Spleen (tissue), 11 donors: ENCODE results near the gene ITGB8. TPM values are rescaled to one million over a fixed set of nuclear protein-coding genes. Genes with fewer than 3 reads are reported as not detected.

Experiments
- DNase-seq: peaks from one replicate; pipeline ENCODE4 v3.0.0-alpha.2; 2020
- H3K27ac ChIP-seq, 8 donors: fragments of 200-600 bp; sonication (generic) in 7 of 8; 1 replicate in 4 of 8; 2 replicates in 4 of 8; pipeline versions ENCODE4 v1.5.0 to v1.8.0; 2016 to 2021; ENCODE audit warnings: inconsistent platforms in 4 of 8, mild to moderate bottlenecking in 4 of 8, moderate library complexity in 1 of 8
- H3K27me3 ChIP-seq, 7 donors: fragments of 200-600 bp; sonication (generic) in 6 of 7; replicated peaks in 1 of 7; 1 replicate in 4 of 7; 2 replicates in 3 of 7; pipeline versions ENCODE4 v1.5.0 to v1.8.0; 2016 to 2021; ENCODE audit warnings: inconsistent platforms in 3 of 7, mild to moderate bottlenecking in 1 of 7
- H3K36me3 ChIP-seq, 6 donors: fragments of 200-600 bp; sonication (generic) in 5 of 6; 1 replicate in 4 of 6; 2 replicates in 2 of 6; pipeline versions ENCODE4 v1.5.0 to v1.8.0; 2016 to 2021; ENCODE audit warnings: inconsistent platforms in 2 of 6
- H3K4me1 ChIP-seq, 6 donors: fragments of 200-600 bp; sonication (generic) in 5 of 6; 1 replicate in 3 of 6; 2 replicates in 3 of 6; pipeline versions ENCODE4 v1.5.0 to v1.8.0; 2016 to 2021; ENCODE audit warnings: inconsistent platforms in 3 of 6
- H3K4me3 ChIP-seq, 8 donors: fragments of 200-600 bp; sonication (generic) in 7 of 8; 1 replicate in 4 of 8; 2 replicates in 4 of 8; pipeline versions ENCODE4 v1.5.0 to v1.8.0; 2016 to 2021; ENCODE audit warnings: inconsistent platforms in 4 of 8, mild to moderate bottlenecking in 4 of 8, moderate library complexity in 2 of 8
- H3K9me3 ChIP-seq, 8 donors: fragments of 200-600 bp; sonication (generic) in 7 of 8; 1 replicate in 4 of 8; 2 replicates in 4 of 8; pipeline versions ENCODE4 v1.5.0 to v1.8.0; 2016 to 2021; ENCODE audit warnings: inconsistent platforms in 4 of 8
- POLR2A ChIP-seq, 3 donors: fragments of 450-650 bp; IDR thresholded peaks; one replicate each; pipeline ENCODE4 v1.5.1; 2017; ENCODE audit warnings: antibody characterized with exemption in 3 of 3, mild to moderate bottlenecking in 1 of 3
- POLR2AphosphoS5 ChIP-seq, 3 donors: sonication (generic); formaldehyde crosslinking; IDR thresholded peaks; one replicate each; pipeline ENCODE4 v1.5.1; 2017; ENCODE audit warnings: antibody characterized with exemption in 3 of 3
- WGBS, 5 donors: extraction: QIAGEN DNeasy Blood & Tissue Kit in 3 of 5; methylation state at CpG; one replicate each; pipeline versions ENCODE4 v1.1.5 to v1.1.7; 2013 to 2018; 5-methylcytosine and 5-hydroxymethylcytosine counted together
- intact Hi-C: fragments of 100-400 bp; cut with DNase I; formaldehyde crosslinking; loops from one replicate; pipeline ENCODE4 v1.15.0; 2023; ENCODE audit warnings: low total_unique reads
- polyA plus RNA-seq, 3 donors: library from polyadenylated mRNA; stranded (reverse); fragments of 200-250 nt; gene quantifications; one replicate each; pipeline ENCODE4 v1.2.1, GENCODE V29; 2013
- total RNA-seq, 7 donors: library from RNA; depleted of rRNA in 3 of 7; stranded (reverse); fragments of >200 nt in 3 of 7; fragmentation: NEBNext Ultra II Directional in 4 of 7; extraction: Animal tissue kit (Norgen Biotek cat#: 25700) in 4 of 7; gene quantifications; one replicate each; pipeline versions ENCODE4 v1.1.0 to v1.2.1, GENCODE V29; 2016 to 2021
- TF ChIP-seq, protein P1 (sequence below), 11 experiments: fragments of 200-600 bp in 7 of 11; fragments of 450-650 bp in 4 of 11; sonication (generic) in 4 of 11; IDR thresholded peaks in 8 of 11; conservative IDR thresholded peaks in 3 of 11; 1 replicate in 7 of 11; 2 replicates in 4 of 11; pipeline versions ENCODE4 v1.4.0 to v1.8.0; 2016 to 2021; ENCODE audit warnings: antibody characterized with exemption in 11 of 11, inconsistent platforms in 4 of 11, mild to moderate bottlenecking in 1 of 11
- donor health status: healthy with polysubstance abuse.
- donor health status: DM: no; HTN: no; CAD: no; lungs with moderate emphysema.
- donor health status: DM: no; HTN: no; CAD: no.
- donor health status: Bipolar disorder and iron deficiency.
- donor health status: healthy.
- donor health status: DM: no; HTN: no; CAD: no.
- donor health status: DM: yes; HTN: yes; CAD: no.

Gene ITGB8
- total and polyA plus RNA-seq, 10 donors = 0.11 to 1.1 (median 0.28) TPM

DNA sequence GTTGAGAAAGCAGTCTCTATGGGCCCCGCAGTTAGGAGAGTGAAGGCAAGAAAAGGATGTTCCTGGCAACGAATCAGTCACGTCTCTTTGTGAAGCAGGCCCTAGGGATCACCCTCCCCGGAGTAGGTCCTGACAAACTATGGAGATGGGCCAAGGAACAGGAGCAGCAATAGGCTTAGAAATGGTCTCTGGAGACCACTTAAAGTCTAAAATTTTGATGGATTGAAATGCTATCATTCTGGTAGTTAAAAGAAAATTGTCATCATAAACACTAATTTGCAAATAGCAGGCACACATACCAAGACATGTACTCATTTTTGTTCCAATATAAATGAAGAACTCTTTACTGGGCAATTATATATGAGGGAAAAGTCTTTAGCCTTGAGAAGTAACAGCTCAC, 123.5 kb downstream of the ITGB8 start:
- no peaks in the 10 kb centered on the region for H3K36me3 ChIP-seq
- intact Hi-C loops = no loop called here
- DNase-seq = no peak
- H3K4me3 ChIP-seq = no peak overlapping the region
- 76 to 96% (median 82%) methylated on average over 4 of the region's 4 CpGs for WGBS, 5 donors
- no peaks in the 10 kb centered on the region for H3K4me1 ChIP-seq
- no peaks in the 10 kb centered on the region for H3K27me3 ChIP-seq
- TF ChIP-seq, protein P1, sequence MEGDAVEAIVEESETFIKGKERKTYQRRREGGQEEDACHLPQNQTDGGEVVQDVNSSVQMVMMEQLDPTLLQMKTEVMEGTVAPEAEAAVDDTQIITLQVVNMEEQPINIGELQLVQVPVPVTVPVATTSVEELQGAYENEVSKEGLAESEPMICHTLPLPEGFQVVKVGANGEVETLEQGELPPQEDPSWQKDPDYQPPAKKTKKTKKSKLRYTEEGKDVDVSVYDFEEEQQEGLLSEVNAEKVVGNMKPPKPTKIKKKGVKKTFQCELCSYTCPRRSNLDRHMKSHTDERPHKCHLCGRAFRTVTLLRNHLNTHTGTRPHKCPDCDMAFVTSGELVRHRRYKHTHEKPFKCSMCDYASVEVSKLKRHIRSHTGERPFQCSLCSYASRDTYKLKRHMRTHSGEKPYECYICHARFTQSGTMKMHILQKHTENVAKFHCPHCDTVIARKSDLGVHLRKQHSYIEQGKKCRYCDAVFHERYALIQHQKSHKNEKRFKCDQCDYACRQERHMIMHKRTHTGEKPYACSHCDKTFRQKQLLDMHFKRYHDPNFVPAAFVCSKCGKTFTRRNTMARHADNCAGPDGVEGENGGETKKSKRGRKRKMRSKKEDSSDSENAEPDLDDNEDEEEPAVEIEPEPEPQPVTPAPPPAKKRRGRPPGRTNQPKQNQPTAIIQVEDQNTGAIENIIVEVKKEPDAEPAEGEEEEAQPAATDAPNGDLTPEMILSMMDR (IDR thresholded peaks at IDR 0.05 in 8 of 11, conservative IDR thresholded peaks at IDR 0.05 in 3 of 11) = no peak
- TF ChIP-seq POLR2AphosphoS5 (IDR thresholded peaks at IDR 0.05) (no peak), POLR2A (IDR thresholded peaks at IDR 0.05) (no peak)
- no peaks in the 10 kb centered on the region for H3K9me3 ChIP-seq
- no peak overlapping the region for H3K27ac ChIP-seq

DNA sequence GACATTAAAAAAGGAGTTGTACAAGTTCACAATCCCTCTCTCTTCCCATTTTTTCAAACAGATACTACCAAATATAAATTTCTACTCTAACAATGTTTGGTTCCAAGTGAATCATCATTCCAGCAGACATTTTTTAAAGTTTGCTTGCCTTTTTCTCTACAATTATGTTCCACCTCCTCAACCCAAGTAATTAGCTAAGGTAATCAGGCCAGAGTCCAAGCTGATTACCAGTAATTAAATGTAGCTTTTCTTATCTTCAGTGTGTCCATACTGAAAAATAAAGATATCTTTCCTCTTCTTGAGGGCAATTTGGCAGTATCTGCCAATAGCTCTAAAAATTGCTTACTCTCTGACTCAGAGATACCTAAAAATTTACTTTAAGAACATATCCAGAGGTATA, 126.0 kb downstream of the ITGB8 start:
- intact Hi-C loops = no loop called here
- no peak overlapping the region for H3K27ac ChIP-seq

DNA sequence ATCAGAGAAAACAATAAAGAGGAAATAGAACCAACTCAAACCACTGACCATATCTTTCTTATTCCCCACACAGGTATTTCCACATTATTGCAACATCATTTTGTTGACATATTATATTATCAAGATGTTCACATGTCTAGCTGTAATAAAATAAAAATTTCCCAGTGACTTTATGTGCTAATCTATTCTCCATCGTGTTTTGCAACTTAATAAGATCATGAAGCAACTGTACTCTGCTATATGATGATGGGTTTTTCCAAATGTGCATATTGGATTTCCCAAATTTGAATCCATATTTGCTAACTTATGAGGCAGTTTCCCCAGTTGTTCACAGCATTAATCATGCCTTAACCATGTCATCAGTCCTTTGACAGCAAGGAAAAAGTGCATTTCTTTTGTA, 127.8 kb downstream of the ITGB8 start:
- no peak for TF ChIP-seq POLR2A (IDR thresholded peaks at IDR 0.05)
- TF ChIP-seq POLR2AphosphoS5 (IDR thresholded peaks at IDR 0.05) = no peak
- TF ChIP-seq, protein P1 (IDR thresholded peaks at IDR 0.05 in 8 of 11, conservative IDR thresholded peaks at IDR 0.05 in 3 of 11) = no peak
- H3K27me3 ChIP-seq = no peaks in the 10 kb centered on the region
- H3K4me3 ChIP-seq = no peak overlapping the region
- H3K9me3 ChIP-seq = peaks cover 0 to under 1% (median 0%) of the 10 kb centered on the region in 8 donors
- H3K36me3 ChIP-seq = no peaks in the 10 kb centered on the region
- WGBS, 5 donors = 41 to 70% (median 57%) methylated on average over 1 of the region's 1 CpG
- intact Hi-C loops = no loop called here
- no peaks in the 10 kb centered on the region for H3K4me1 ChIP-seq
- DNase-seq = no peak
- no peak overlapping the region for H3K27ac ChIP-seq

More for the DNA sequence above, 126.0 kb downstream of the ITGB8 start:
- Histone ChIP-seq H3K4me3 (no peak overlapping the region), H3K36me3 (no peaks in the 10 kb centered on the region), H3K4me1 (no peaks in the 10 kb centered on the region), H3K9me3 (no peaks in the 10 kb centered on the region), H3K27me3 (no peaks in the 10 kb centered on the region)
- TF ChIP-seq POLR2AphosphoS5 (IDR thresholded peaks at IDR 0.05) = no peak
- no peak for TF ChIP-seq POLR2A (IDR thresholded peaks at IDR 0.05)
- TF ChIP-seq, protein P1 (IDR thresholded peaks at IDR 0.05 in 8 of 11, conservative IDR thresholded peaks at IDR 0.05 in 3 of 11) = no peak
- DNase-seq = no peak

DNA sequence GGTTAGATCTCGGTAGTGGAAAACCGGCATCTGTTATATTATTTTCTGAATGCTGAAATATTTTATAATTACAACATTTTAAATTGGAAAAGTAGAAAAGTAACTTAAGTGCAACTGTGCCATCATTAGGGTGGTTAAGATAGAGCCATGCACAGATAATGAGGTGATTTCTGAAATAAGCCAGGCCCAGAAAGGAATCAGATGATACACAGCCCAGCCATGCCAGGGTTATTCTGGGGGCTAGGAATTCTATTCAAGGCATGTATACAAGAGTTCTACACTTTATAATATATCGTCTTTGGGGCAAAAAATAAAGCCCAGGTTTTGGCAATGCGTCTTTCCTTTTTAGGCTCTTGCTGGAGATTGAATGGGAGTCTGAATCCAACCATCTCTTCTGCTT, 128.7 kb downstream of the ITGB8 start:
- intact Hi-C loops = no loop called here
- Histone ChIP-seq H3K27me3 (no peaks in the 10 kb centered on the region), H3K36me3 (no peaks in the 10 kb centered on the region), H3K9me3 (peaks cover 0 to 6% (median 0%) of the 10 kb centered on the region in 8 donors), H3K4me3 (no peak overlapping the region), H3K4me1 (no peaks in the 10 kb centered on the region), H3K27ac (no peak overlapping the region)
- WGBS, 5 donors = 83 to 93% (median 87%) methylated on average over 4 of the region's 4 CpGs
- TF ChIP-seq POLR2AphosphoS5 (IDR thresholded peaks at IDR 0.05) = no peak
- no peak for TF ChIP-seq POLR2A (IDR thresholded peaks at IDR 0.05)
- TF ChIP-seq, protein P1 (IDR thresholded peaks at IDR 0.05 in 8 of 11, conservative IDR thresholded peaks at IDR 0.05 in 3 of 11) = no peak
- no peak for DNase-seq
